HepG2 (cell line): ENCODE data around the gene SLC24A4. TPM values are rescaled to one million over a fixed set of nuclear protein-coding genes. Genes with fewer than 3 reads are reported as not detected.

Experiments
- ATAC-seq: fragments of 200-7000 bp; cut with Tn5 transposase; 3 replicates; pipeline ENCODE4 v1.9.1; 2020; ENCODE audit warnings: mild to moderate bottlenecking, moderate library complexity
- BruUV-seq: library from RNA; stranded (reverse); fragments of 400-500 nt; replicated peaks from 2 replicates; lab custom pipeline; 2021; lab: Mats Ljungman, UMichigan
- CTCF ChIA-PET: fragments of 300-600 bp; formaldehyde crosslinking; extraction: SDS; loops from one replicate; lab custom pipeline; 2021; ENCODE audit warnings: low total read pairs, inconsistent platforms, low intra/inter-chr PET ratio; lab: Yijun Ruan, JAX
- POLR2A ChIA-PET: fragments of 350-600 bp; sonication (Branson Sonifier 250); formaldehyde crosslinking; loops from one replicate; lab custom pipeline; 2020; ENCODE audit warnings: antibody characterized with exemption, inconsistent platforms; lab: Yijun Ruan, JAX
- DNase-seq: peaks from one replicate; pipeline ENCODE4 v3.0.0-alpha.2; 2015; ENCODE audit warnings: low spot score
- FAIRE-seq: peaks from 3 replicates; lab custom pipeline; 2011; peaks lifted over from hg19 to GRCh38; lab: Jason Lieb, UNC
- H2AFZ ChIP-seq: one replicate; pipeline ENCODE4 v1.6.1; 2011; ENCODE audit warnings: low read length, inconsistent platforms
- H3K27ac ChIP-seq: fragments of 300-600 bp; 3 replicates; pipeline ENCODE4 v1.8.0; 2011; ENCODE audit warnings: mixed run types, mild to moderate bottlenecking, mixed read lengths, low read length, inconsistent platforms; ENCODE audit not compliant: insufficient read depth; ENCODE audit errors: extremely low read length
- H3K27me3 ChIP-seq, 2 experiments: fragments of 200-600 bp in 1 of 2; 2 replicates in 1 of 2; 3 replicates in 1 of 2; pipeline versions ENCODE4 v1.6.0 to v1.8.0; 2011; ENCODE audit warnings: low read length in 2 of 2, mild to moderate bottlenecking in 2 of 2, moderate library complexity in 2 of 2, inconsistent platforms in 1 of 2; ENCODE audit not compliant: insufficient read depth in 2 of 2, control insufficient read depth in 1 of 2
- H3K36me3 ChIP-seq, 2 experiments: fragments of 200-600 bp in 1 of 2; replicated peaks in 1 of 2; 2 replicates in 1 of 2; 3 replicates in 1 of 2; pipeline versions ENCODE4 v1.5.1 to v1.8.0; 2011; ENCODE audit warnings: low read length in 2 of 2, inconsistent platforms in 1 of 2; ENCODE audit not compliant: insufficient read depth in 2 of 2, control insufficient read depth in 1 of 2
- H3K4me1 ChIP-seq: 2 replicates; pipeline ENCODE4 v1.5.1; 2012; ENCODE audit warnings: low read length, inconsistent platforms; ENCODE audit not compliant: insufficient read depth
- H3K4me2 ChIP-seq: 2 replicates; pipeline ENCODE4 v1.6.0; 2011; ENCODE audit warnings: low read depth, low read length, inconsistent platforms
- H3K4me3 ChIP-seq, 3 experiments: fragments of 200-600 bp in 1 of 3; sonication (generic), shearing (Covaris generic) in 1 of 3; replicated peaks in 1 of 3; 2 replicates each; pipeline ENCODE4 v1.5.1; 2011 to 2016; ENCODE audit warnings: low read length in 3 of 3, inconsistent platforms in 2 of 3, low read depth in 2 of 3, mild to moderate bottlenecking in 2 of 3, control low read depth in 1 of 3, mixed read lengths in 1 of 3; ENCODE audit not compliant: insufficient read depth in 1 of 3
- H3K79me2 ChIP-seq: one replicate; pipeline ENCODE4 v1.6.1; 2011; ENCODE audit warnings: low read length, inconsistent platforms; ENCODE audit not compliant: insufficient read depth
- H3K9ac ChIP-seq: 2 replicates; pipeline ENCODE4 v1.6.0; 2011; ENCODE audit warnings: mild to moderate bottlenecking, low read depth, low read length, inconsistent platforms; ENCODE audit not compliant: insufficient read depth
- H3K9me3 ChIP-seq: 2 replicates; pipeline ENCODE4 v1.5.1; 2012; ENCODE audit warnings: mild to moderate bottlenecking, low read length
- H4K20me1 ChIP-seq: 2 replicates; pipeline ENCODE4 v1.6.0; 2011; ENCODE audit warnings: inconsistent platforms, mild to moderate bottlenecking, low read length, moderate library complexity; ENCODE audit not compliant: insufficient read depth
- ZBTB40 ChIP-seq, 2 experiments: fragments of 450-650 bp in 1 of 2; sonication (generic) in 1 of 2; formaldehyde crosslinking in 1 of 2; IDR thresholded peaks; 2 replicates each; pipeline versions ENCODE4 v1.6.1 to v1.8.0; 2016 to 2022; ENCODE audit warnings: antibody characterized with exemption in 1 of 2, mild to moderate bottlenecking in 1 of 2, missing genetic modification reagents in 1 of 2
- ZSCAN29 ChIP-seq: sonication (generic); formaldehyde crosslinking; conservative IDR thresholded peaks from 2 replicates; pipeline ENCODE4 v1.4.0; 2020; ENCODE audit warnings: mild to moderate bottlenecking, missing genetic modification reagents
- in situ Hi-C: cut with HindIII; loops from 2 replicates; pipeline ENCODE4 v1.10.0; 2017; ENCODE audit warnings: low pct_unique_long_range_greater_than_20kb; ENCODE audit not compliant: extremely low pct_ligation_motif_present
- intact Hi-C: fragments of 100-400 bp; cut with micrococcal nuclease; formaldehyde crosslinking; loops from one replicate; pipeline ENCODE4 v1.10.0; 2022; ENCODE audit not compliant: unreplicated experiment
- polyA plus RNA-seq, 8 experiments: library from polyadenylated mRNA; depleted of rRNA in 3 of 8; stranded (reverse) in 7 of 8; unstranded in 1 of 8; fragments of >200 nt; fragmentation: Illumina TruSeq in 4 of 8; extraction: Trizol in 4 of 8; gene quantifications; 2 replicates each; pipeline versions ENCODE4 v1.2.1 to v1.2.3, GENCODE V29; 2011 to 2016; ENCODE audit warnings: low read depth in 4 of 8, missing spikeins in 1 of 8, mixed read lengths in 1 of 8; ENCODE audit not compliant: insufficient read depth in 1 of 8
- total RNA-seq, 5 experiments: library from RNA; depleted of rRNA; stranded (reverse); fragments of >200 nt; fragmentation: Illumina TruSeq; extraction: Trizol; gene quantifications; 2 replicates each; pipeline ENCODE4 v1.2.3, GENCODE V29; 2016; ENCODE audit warnings: low read depth in 1 of 5

The SLC24A4 gene
- total and polyA plus RNA-seq, 2 of the 13 experiments (the other 11 are each of a cell fraction or from before 2014, with no cell fraction given), result not detected

DNA sequence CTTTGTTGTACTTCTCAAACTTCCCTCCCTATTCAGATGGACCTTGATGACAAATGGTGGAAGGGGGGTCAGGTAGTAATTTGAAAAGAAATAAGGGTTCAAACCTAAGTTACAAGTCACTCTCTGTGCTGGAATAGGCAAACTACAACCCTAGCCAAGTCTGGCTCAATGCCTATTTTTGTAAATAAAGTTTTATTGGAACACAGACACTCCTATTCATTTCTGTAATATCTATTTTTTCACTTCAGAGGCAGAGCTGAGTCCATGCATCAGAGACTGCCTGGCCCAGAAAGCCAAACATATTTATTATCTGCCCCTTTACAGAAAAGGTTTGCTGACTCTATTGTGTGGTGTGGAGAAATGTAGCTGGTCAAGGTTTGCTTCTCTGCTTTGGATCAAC is 112.2 kb downstream of the SLC24A4 start:
- Histone ChIP-seq H3K4me2 (no peak overlapping the region), H4K20me1 (no peaks in the 10 kb centered on the region), H3K27ac (no peak overlapping the region), H3K4me1 (no peaks in the 10 kb centered on the region), H3K36me3 (no peaks in the 10 kb centered on the region), H3K4me3 (no peak overlapping the region), H3K79me2 (no peaks in the 10 kb centered on the region), H3K27me3 (peaks cover 1 to 32% of the 10 kb centered on the region in 2 experiments), H3K9me3 (no peaks in the 10 kb centered on the region)
- no TSS peak for BruUV-seq
- in situ Hi-C loops, result no loop called here
- POLR2A ChIA-PET, result no interaction called here
- FAIRE-seq, result no peak
- ATAC-seq, result no peak
- no peak for DNase-seq
- TF ChIP-seq ZSCAN29 (CRISPR knock-in tag), result no peak
- TF ChIP-seq ZBTB40 (IDR thresholded peaks at IDR 0.05), result no peak
- peak; percentile 21; the same call in 1 of the 2 replicates for TF ChIP-seq ZBTB40 (CRISPR knock-in tag; IDR thresholded peaks at IDR 0.05)
- TF ChIP-seq, all 625 proteins: peak for 1
- intact Hi-C loops, result no loop called here
- no peak overlapping the region for H3K9ac ChIP-seq
- H2AFZ ChIP-seq, result no peak overlapping the region
- CTCF ChIA-PET, result no interaction called here
